ENCODE data around the gene TNIK.
"Not testable (repeated sequence)": the region's sequence is repeated elsewhere in the genome, so short reads cannot be mapped to it uniquely, and the experiment has no call there.

TNIK gene

DNA sequence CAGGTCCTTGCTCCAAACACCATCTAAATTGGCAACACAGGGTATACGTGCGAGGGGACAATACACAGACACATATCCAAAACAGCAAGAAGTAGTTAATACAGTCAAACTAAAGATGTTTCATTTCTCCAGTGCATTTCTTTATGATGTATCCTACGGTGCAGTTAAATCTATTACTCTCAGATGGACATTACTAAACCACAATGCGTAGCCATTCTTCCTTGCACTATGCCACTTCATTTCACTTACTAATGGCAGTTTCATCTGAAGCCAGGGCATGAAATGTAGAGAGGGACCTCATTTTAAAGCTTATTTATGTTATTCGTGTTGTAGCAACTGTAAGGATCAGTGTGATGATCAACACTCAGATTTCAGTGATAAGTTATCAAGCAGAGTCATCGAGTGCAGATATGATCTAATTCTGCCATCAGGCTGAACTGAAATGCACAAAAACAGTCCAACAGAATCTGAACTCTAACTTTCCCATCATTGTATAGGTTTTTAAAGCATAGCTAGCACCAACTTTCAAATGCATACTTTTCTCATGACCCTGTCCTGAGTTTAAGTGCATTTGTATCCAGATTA is 14.5 kb downstream of the TNIK start:
- DNase-seq: no peak

DNA sequence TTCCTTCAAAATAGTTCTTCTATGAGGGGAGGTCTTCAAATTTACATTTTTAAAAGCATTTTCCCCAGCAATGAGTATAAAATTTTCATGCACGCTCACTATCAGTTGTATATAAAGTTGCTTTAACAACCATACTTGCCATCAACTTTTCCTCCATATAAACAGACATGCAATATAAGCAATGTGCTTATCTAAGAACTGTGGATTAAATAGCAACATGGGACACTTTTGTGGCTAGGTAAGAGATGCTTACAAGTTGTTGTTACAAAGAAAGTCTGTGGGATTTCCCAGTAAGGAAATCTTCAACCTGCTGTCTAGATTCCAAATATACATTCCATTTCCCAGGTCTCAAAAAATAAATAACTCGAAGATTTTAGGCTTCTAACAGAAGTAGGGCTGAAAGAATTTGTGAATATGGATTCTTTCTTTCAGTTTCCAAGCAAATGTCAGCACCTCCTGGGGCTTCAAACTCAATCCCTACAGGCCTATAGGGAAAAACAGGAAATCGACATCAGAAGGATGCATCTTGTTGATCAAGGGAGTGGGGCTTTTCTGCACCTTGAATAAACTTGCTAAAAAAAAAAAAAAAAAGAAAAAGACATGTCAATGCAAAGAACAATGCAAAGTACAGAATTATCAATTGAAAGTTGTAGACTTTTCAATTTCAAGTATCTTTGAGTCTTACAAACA is 16.1 kb downstream of the TNIK start:
- DNase-seq: no peak

DNA sequence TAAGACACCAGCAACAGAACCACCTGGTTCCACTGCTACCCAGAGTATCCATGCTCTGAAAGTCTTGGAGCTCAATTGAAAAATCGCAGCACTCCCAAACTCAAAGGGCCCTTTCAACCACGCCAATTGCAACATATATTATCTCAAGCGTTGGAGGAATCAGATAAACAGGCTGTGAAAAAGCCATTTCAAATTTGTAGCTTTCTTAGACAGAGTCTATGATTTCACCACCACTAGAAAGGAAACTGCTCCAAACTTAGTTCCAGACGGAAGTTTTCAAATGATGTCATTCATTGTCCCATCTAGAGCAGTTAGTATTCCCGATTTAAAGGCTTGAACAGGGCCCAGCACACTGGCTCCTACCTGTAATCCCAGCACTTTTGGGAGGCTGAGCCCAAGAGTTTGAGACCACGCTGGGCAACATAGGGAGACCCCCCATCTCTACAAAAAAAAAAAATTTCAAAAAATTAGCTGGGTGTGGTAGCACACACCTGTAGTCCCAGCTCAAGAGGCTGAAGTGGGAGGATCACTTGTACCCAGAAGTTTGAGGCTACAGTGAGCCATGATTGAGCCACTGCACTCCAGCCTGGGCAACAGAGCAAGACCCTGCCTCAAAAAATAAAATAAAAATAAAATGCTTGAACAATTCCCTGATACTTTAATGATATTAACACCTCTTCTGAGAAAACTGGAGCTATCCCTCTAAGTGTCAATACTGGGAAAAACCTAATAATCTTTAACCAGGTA is 16.8 kb downstream of the TNIK start:
- no peak for DNase-seq

DNA sequence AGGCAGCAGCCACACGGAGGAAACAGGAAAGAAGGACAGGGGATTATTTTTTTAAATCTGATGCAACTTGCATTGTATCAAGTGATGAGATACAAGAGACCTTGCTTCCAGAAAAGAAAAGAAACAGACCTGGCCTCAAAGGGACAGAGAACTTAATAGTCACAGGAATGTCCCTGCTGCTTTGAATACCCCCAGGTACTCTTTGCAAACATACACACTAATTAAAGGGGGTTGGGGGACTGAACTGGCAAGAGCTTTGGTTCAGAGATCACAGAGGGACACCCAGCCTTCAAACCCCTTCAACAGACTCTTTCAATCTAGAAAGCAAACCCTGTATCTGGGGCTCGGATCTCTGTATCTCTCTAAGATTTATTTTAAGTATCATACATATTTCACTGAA is 18.0 kb downstream of the TNIK start:
- no peak for DNase-seq

DNA sequence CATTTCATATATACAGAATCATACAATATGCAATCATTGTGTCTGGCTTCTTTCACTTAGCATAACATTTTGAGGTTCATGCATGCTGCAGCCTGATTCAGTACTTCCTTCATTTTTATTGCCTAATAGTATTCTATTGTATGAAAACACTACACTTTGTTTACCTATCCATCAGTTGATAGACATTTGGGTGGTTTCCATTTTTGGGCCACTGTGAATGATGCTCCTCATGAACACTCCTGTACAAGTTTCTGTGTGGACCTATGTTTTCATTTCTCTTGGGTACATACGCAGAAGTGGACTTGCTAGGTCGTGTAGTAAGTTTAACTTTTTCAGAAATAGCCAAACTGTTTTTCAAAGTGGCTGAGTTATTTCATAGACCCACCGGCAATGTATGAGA is 18.8 kb downstream of the TNIK start:
- DNase-seq: no peak

DNA sequence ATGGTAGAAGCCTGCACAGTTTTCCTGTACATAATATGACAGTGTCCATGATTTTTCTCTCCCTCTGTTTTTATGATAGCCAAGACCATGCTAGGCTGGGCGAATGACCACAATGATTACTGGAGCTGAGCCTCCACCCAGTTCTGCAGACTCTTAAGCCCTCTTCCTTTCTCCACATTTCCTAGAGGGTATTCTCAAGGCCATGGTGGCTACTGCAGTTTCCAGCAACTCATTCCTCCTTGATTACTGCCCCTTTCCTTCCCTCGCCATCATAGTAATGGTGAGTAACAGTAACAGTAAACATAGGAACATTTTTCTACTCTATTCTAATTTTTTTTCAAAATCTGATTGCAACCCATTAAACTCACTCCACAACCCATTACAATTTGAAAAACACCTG is 20.2 kb downstream of the TNIK start:
- DNase-seq: no peak

DNA sequence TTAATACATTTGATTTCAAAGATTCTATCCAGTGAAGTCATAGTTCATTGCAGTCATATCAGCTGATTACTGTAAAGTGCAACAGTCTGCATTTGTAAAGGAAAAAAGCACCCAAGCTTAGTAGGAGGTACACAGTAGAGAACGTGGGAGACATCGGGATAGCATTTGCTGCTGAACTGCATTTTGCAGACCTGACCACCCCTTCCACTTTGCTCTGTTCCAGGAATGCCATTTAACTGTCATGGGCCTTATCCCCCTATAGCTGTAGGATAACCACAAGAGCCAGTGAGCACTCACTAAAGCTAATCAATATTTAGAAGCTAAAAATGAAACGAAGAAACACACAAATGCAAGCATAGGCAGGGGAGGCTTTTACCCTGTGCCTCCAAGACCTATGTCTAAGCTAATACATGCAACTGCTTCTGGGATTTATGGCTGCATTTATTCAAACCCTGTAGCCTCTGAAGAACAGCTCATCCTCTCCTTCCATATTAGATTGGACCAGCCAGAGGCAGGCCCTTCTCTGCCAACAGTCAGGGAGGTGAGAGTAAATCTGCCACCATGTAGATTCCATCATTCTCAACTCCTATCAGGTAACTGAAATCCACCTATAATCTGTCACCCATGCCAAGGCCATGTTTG is 23.0 kb downstream of the TNIK start:
- DNase-seq: no peak

DNA sequence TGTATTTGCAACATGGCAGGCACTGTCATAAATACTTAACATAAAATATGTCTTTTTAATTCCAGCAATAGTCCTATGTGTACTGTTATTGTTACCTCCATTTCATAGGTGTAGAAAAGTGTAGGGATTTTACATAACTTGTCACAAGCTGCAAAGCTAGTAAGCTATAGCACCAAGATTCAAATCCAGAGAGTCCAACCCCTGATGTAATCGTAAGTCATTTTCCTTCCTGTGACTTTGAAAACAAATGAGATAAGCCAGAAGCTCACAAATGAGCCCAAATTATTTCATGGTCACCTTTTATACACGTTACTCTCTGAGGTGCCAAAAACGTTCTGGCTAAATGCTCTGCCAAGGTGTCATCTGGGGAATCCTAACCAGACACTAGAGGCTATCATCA is 23.8 kb downstream of the TNIK start:
- DNase-seq: no peak

DNA sequence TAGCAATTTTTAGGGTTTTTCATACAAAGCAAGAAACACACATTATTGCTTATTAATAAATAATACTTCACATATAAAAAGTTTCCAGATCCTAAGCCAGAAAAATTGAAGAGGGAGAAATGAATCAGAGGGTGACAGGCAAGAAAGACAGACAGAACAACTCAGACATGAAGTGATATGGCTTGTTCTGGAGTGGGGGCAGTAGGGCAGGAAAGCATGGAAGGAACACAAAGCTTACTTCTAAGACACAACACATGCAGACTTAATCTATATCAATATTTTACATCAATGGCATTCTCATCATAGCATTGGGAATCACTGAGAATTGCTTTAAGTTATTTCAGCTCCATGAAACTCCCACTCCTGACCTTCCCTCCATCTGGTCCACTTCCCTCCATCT is 24.4 kb downstream of the TNIK start:
- DNase-seq: no peak

DNA sequence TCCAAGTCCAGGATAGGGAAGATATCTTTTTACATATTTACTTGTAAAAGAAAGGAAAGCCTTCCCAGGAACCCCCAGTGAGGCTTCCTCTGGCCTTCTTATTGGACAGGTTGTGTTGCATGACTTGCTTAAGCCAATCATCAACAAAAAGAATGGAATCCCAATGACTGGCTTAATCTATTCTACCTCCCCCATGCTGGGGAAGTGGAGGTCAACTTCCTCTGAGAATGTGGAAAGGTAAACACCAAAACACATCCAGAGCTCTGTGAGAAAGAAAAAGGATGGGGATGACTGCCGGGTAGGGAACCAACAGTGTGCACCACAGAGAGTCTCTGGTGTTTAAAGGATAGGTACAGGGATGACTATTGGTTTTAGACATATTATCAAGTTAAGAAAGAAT is 25.1 kb downstream of the TNIK start:
- no peak for DNase-seq

DNA sequence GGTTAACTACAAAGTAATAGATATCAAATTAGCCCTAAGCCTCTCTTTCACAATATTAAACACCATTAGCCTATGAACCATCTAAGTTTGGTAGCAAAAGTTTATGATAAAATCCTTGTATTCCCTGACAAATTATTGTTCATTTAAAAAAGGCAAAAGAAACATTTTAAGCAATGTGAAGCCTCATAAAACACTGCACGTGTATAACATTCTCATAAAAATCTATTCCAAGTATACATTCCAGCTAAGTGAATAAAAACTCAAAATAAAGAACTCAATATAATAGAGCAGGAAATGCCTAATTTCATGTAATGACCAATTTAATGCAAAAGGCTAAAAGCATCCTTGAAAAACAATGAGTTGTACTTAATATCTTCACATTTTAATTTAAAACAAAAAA is 27.7 kb downstream of the TNIK start:
- no peak for DNase-seq

DNA sequence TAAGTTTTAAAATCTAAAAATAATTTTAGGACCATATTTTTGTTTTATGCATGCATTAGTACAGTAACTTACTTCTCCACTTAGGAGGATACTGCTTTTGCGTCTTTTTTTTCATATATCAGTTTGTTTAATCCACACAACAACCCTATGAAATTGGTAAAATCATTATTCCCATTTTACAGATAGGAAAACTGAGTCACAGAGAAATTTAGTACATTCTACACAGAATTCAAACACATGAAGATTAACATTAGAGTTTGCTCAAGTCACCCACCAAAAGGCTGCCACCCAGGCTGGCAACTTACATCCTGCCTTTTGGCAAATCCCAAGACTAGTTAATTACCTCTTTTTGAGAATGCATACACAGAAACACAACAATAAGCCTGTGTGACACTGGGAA is 28.7 kb downstream of the TNIK start:
- DNase-seq: no peak

DNA sequence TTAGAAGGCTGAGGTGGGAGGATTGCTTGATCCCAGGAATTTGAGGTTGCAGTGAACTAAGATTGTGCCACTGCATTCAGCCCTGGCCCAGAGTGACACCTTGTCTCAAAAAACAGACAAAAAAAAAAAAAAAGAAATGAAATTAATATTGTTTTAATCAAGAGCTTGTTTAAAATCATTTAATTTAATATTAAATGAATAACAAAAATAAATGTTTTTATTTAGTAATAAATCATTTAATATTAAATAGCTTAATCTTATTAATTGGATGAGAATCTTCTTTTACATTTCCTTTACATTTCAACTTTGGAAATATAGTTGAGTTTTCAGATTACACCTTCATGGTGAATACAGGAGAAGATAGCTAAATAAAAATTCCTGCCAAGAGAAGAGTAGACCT is 29.7 kb downstream of the TNIK start:
- no peak for DNase-seq

DNA sequence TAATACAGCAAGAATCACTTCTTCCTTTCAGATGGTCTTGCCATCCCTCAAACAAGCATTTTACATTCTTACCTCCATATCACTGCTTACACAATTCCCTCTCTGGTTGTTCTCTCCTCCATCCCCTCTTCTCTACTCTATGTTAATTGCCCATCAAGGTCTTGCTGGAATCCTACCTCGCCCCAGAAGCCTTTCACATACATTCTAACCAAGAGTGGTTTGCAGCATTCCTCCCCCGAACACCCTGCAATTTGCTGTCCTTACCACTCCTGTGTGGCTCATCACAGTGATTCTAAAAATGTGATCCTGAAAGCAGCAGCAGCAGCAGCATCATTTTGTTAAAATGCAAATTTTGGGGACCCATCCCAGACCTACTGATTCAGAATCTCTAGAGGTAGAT is 30.6 kb downstream of the TNIK start:
- no peak for DNase-seq

DNA sequence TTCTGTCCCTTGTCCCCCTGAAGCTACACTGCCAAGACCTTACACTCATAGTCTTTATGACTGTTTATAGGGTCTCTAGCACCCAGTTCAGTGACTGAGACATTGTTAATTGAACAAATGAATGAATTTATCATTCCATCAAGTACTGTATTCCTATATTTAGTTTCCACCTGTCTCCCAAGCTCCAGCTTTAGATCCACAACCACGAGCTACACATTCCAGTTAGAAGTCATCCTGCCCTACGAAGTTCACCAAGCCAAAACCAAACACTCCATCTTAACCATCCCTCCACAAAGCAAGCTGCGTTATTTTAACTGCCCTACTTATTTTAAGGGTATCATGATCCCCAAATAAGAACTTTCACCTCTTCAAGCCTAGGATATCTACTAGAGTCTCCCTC is 31.3 kb downstream of the TNIK start:
- DNase-seq: no peak

DNA sequence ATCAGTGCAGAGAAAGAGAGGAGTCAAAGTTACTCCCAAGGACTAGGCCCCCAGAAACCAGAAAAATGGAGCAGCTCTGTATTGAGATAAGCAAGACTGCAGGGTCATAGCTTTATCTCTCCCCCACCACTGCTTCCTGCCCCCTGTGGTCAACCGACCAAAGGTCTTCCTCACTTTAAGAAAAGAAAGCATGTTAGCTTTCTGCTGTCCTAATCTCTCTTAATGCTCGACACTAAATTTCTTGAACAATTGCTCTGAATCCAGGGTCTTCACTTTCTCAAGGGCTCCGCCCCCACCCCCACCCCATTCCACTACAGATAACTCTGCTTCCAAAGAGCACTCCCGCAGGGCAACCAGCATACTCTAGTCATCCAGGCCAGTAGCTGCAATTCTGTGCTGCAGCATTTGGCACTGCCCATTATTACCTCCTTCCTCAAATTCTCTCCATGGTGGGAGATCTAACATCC is 31.9 kb downstream of the TNIK start:
- no peak for DNase-seq

DNA sequence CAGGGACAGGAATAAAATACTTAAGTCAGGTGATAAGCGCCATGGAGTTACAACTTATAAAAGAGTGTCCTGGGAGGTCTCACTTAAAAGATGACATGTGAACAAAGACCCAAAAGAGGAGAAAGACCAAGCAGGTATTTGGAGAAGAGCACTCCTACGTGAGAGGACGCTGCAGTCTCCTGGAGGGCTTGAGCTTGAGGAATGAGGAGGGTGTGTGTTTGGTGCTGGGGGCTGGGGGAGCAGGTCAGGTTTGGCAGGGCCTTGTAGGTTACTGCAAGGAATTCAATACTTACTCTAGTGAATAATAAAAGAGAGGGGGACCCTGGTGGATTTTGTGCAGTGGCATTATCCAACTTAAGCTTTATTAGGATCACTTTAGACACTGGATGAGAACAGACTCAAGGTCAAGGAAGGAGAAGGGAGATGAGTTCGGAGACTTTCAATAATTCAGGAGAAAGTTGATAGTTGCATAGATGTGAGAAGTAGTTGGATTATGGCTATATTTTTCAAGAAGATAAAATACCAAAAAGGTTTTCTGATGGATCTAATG is 32.4 kb downstream of the TNIK start:
- DNase-seq: no peak

DNA sequence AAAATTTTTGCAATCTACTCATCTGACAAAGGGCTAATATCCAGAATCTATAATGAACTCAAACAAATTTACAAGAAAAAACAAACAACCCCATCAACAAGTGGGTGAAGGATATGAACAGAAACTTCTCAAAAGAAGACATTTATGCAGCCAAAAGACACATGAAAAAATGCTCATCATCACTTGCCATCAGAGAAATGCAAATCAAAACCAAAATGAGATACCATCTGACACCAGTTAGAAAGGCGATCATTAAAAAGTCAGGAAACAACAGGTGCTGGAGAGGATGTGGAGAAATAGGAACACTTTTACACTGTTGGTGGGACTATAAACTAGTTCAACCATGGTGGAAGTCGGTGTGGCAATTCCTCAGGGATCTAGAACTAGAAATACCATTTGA is 36.1 kb downstream of the TNIK start:
- not testable (repeated sequence) for DNase-seq

DNA sequence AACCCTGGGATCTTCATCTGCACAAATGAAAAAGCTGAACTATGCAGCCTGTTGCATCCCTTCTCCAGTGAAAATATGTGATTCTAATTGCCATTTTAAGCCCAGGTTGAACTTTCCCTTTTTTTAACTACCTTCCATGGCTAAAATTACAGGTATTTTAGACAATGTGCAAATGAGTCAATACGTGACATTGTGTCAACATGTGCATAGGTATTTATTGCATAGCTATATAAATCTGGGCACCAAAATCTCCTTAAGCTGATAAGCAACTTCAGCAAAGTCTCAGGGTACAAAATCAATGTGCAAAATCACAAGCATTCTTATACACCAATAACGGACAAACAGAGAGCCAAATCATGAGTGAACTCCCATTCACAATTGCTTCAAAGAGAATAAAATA is 37.4 kb downstream of the TNIK start:
- not testable (repeated sequence) for DNase-seq

DNA sequence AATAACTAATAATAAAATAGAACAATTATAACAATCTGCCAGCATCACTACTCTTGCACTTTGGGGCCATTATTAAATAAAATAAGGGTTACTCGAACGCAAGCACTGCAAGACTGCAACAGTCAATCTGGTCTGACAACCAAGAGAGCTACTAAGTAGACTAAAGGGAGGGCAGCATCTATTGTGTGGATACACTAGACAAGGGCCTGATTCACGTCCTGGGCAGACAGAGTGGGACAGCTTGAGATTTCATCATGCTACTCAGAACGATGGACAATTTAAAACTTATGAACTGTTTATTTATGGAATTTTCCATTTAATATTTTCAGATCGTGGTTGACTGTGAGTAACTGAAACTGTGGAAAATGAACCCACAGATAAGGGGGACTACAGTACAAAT is 39.5 kb downstream of the TNIK start:
- DNase-seq: no peak

DNA sequence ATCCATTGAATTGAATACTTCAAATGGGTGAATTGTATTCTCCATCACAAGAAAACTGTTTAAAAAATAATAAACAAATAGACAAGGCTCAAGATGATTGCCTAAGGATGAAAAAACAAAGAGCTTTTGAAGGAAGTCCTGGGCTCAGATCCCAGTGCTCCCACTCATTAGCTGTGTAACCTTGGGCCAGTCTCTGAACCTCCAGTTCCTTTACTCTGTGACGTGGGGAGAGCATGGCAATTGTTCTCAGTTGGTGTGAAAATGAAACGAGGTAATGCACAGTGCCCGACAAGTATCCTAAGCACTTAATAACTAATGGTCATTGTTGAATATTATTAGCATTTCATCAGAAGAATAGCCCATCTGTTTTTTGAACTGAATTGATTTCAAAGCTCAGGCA is 40.7 kb downstream of the TNIK start:
- no peak for DNase-seq

DNA sequence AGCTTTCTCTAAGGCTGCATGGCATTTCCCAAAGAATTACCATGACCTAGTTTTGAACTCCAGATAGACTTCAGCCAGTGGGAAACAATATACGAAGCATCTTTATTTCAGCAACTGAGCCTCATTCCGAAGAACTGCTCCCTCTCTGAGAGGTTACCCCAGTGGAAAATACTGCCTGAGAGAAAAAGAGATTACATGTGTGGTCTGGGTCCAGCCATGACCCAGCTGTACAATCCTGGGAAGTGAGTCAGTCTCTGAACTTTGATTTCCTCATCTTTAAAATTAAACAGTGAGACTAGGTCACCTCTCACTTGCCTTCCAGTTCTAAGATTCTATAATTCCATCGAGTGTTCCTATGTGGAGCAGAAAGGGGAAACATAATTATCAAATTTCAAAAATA is 42.4 kb downstream of the TNIK start:
- no peak for DNase-seq

DNA sequence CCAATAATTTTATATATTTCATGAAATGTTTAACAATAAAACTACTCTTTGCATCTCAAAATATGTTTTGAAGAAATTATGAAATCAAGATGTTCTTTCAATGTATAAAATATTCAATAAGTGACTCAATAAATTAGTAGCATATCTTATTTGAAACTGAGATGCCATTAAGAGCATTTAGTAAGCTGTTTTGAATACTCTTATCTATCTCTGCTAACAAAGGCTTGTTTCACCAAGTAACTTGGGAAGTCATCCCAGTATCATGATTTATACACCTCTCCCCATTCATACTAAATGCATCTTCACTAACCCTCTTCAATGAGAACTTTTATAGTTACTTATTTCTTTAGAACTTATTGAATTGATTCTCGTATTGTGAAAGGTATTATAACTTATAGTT is 43.1 kb downstream of the TNIK start:
- DNase-seq: no peak

DNA sequence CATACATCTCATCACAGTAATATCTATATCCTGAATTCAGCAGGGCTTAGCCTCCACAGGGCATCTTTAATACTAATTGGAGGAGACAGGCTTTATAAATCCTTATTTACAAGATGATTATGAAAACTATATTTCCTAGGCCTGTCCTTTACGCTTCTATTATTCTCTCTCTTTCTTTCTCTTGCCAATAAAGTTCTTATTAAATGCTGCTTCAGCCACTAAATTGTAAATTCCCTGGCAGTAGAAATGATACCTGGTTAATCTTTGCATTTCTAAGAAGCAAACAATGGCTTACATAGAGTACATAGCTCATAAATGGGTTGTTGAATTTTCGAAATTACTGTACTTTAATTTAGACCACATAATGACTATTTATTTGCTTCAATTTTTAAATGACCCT is 43.5 kb downstream of the TNIK start:
- DNase-seq: no peak
